WTC11 (cell line): ENCODE results near the gene SPAG5. TPM values are rescaled to one million over a fixed set of nuclear protein-coding genes. Genes with fewer than 3 reads are reported as not detected.

Source experiments
- ATAC-seq: fragments of 200-7000 bp; cut with Tn5 transposase; 2 replicates; pipeline ENCODE4 v1.10.0; 2021; ENCODE audit warnings: mild to moderate bottlenecking, moderate library complexity
- CTCF ChIA-PET: fragments of 300-600 bp; sonication (Branson Sonifier 250); formaldehyde crosslinking; loops from one replicate; lab custom pipeline; 2021; ENCODE audit warnings: antibody characterized with exemption; lab: Charles Lee
- POLR2A ChIA-PET: fragments of 350-600 bp; sonication (Branson Sonifier 250); formaldehyde crosslinking; loops from one replicate; lab custom pipeline; 2021; ENCODE audit warnings: antibody characterized with exemption; lab: Charles Lee
- DNase-seq: peaks from one replicate; pipeline ENCODE4 v3.0.0; 2021; ENCODE audit warnings: low spot score
- H3K27ac Mint-ChIP-seq: 2 replicates; pipeline ENCODE4 v1.8.0; 2021; ENCODE audit warnings: mixed read lengths
- H3K27me3 Mint-ChIP-seq: 2 replicates; pipeline ENCODE4 v1.8.0; 2021; ENCODE audit warnings: low read depth, mild to moderate bottlenecking, moderate library complexity, mixed read lengths
- H3K36me3 Mint-ChIP-seq: 2 replicates; pipeline ENCODE4 v1.8.0; 2021; ENCODE audit warnings: mixed read lengths
- H3K4me1 Mint-ChIP-seq: 2 replicates; pipeline ENCODE4 v1.8.0; 2022; ENCODE audit warnings: mixed read lengths
- H3K4me3 Mint-ChIP-seq: 2 replicates; pipeline ENCODE4 v1.8.0; 2021; ENCODE audit warnings: mild to moderate bottlenecking, moderate library complexity, mixed read lengths
- H3K9me3 Mint-ChIP-seq: 2 replicates; pipeline ENCODE4 v1.8.0; 2021; ENCODE audit warnings: mixed read lengths
- ARID4B ChIP-seq: sonication (generic); formaldehyde crosslinking; IDR thresholded peaks from 2 replicates; pipeline ENCODE4 v1.8.0; 2023; ENCODE audit warnings: missing genetic modification reagents, mild to moderate bottlenecking, borderline replicate concordance
- CREM ChIP-seq: sonication (generic); formaldehyde crosslinking; IDR thresholded peaks from 2 replicates; pipeline ENCODE4 v1.8.1; 2022; ENCODE audit warnings: mild to moderate bottlenecking, missing genetic modification reagents, moderate library complexity
- CTCF ChIP-seq: fragments of 200-600 bp; IDR thresholded peaks from 2 replicates; pipeline ENCODE4 v1.8.0; 2022; ENCODE audit warnings: antibody characterized with exemption
- E2F5 ChIP-seq: sonication (generic); formaldehyde crosslinking; IDR thresholded peaks from 2 replicates; pipeline ENCODE4 v1.8.1; 2022; ENCODE audit warnings: mild to moderate bottlenecking, moderate library complexity, missing genetic modification reagents
- ELF4 ChIP-seq: sonication (generic); formaldehyde crosslinking; IDR thresholded peaks from 2 replicates; pipeline ENCODE4 v1.8.1; 2022; ENCODE audit warnings: low read depth, mild to moderate bottlenecking, moderate library complexity, missing genetic modification reagents
- ETV6 ChIP-seq: sonication (generic); formaldehyde crosslinking; IDR thresholded peaks from 2 replicates; pipeline ENCODE4 v1.8.1; 2022; ENCODE audit warnings: mild to moderate bottlenecking, missing genetic modification reagents
- IRF2 ChIP-seq: sonication (generic); formaldehyde crosslinking; IDR thresholded peaks from 2 replicates; pipeline ENCODE4 v1.8.0; 2022; ENCODE audit warnings: low read depth, missing genetic modification reagents, borderline replicate concordance
- JUN ChIP-seq: sonication (generic); formaldehyde crosslinking; IDR thresholded peaks from 2 replicates; pipeline ENCODE4 v1.8.0; 2023; ENCODE audit warnings: mild to moderate bottlenecking, missing genetic modification reagents
- KAT7 ChIP-seq: sonication (generic); formaldehyde crosslinking; IDR thresholded peaks from 2 replicates; pipeline ENCODE4 v1.8.1; 2023; ENCODE audit warnings: missing genetic modification reagents, mild to moderate bottlenecking, borderline replicate concordance
- NFATC4 ChIP-seq: fragments of 250-450 bp; sonication (Bioruptor Pico); IDR thresholded peaks from 2 replicates; pipeline ENCODE4 v1.9.0; 2021; ENCODE audit warnings: mild to moderate bottlenecking
- OVOL2 ChIP-seq: fragments of 250-450 bp; sonication (Bioruptor Pico); IDR thresholded peaks from 2 replicates; pipeline ENCODE4 v1.9.0; 2021; ENCODE audit warnings: mild to moderate bottlenecking, borderline replicate concordance
- PREB ChIP-seq: sonication (generic); formaldehyde crosslinking; IDR thresholded peaks from 2 replicates; pipeline ENCODE4 v1.8.1; 2022; ENCODE audit warnings: mild to moderate bottlenecking, missing genetic modification reagents, moderate library complexity, borderline replicate concordance
- USF2 ChIP-seq: sonication (generic); formaldehyde crosslinking; IDR thresholded peaks from 2 replicates; pipeline ENCODE4 v1.8.1; 2023; ENCODE audit warnings: mild to moderate bottlenecking, missing genetic modification reagents, moderate library complexity
- ZNF532 ChIP-seq: fragments of 250-450 bp; sonication (Bioruptor Pico); IDR thresholded peaks from 2 replicates; pipeline ENCODE4 v1.9.0; 2021; ENCODE audit warnings: mild to moderate bottlenecking, borderline replicate concordance
- total RNA-seq: library from RNA; stranded (reverse); gene quantifications from 3 replicates; pipeline ENCODE4 v1.2.3, GENCODE V29; 2021

SPAG5 gene
- total RNA-seq, 1 experiment from 2014 or later, result 146 TPM

- TF ChIP-seq CTCF, result no peak
Observed at GRCh38 chr17:28646039-28646754, 47.4 kb upstream of the SPAG5 start (continued).

- no peak for ATAC-seq
- POLR2A ChIA-PET, result interaction anchor here (0.7 to 2.4 kb wide), 8 partner anchors 15 to 104 kb away, joined by 3 to 12 read pairs (median 4); partner anchors contain the start of genes NEK8, PROCA1, SDF2 and SUPT6H
Observed at GRCh38 chr17:28645576-28645939, 46.7 kb upstream of the SPAG5 start.

More at GRCh38 chr17:28645576-28645939, 46.7 kb upstream of the SPAG5 start:
- no peaks in the 10 kb centered on the region for H3K27me3 Mint-ChIP-seq
- peak overlapping the region; percentile 73 for H3K4me3 Mint-ChIP-seq
- DNase-seq, result no peak
- peaks cover 24% of the 10 kb centered on the region for H3K4me1 Mint-ChIP-seq
- no peaks in the 10 kb centered on the region for H3K9me3 Mint-ChIP-seq
- H3K27ac Mint-ChIP-seq, result peak overlapping the region; percentile 87
- no peak for TF ChIP-seq USF2
- no peak for TF ChIP-seq ZNF532 (CRISPR knock-in tag)
- no peak for TF ChIP-seq JUN (CRISPR knock-in tag)
- TF ChIP-seq KAT7 (CRISPR knock-in tag), result no peak
- no peak for TF ChIP-seq ELF4 (CRISPR knock-in tag)
- TF ChIP-seq ARID4B, result no peak
- no peak for TF ChIP-seq CREM (CRISPR knock-in tag)
- TF ChIP-seq ETV6 (CRISPR knock-in tag), result no peak
- TF ChIP-seq E2F5 (CRISPR knock-in tag), result no peak
- TF ChIP-seq PREB (CRISPR knock-in tag), result no peak
- TF ChIP-seq IRF2 (CRISPR knock-in tag), result no peak
- no peak for TF ChIP-seq OVOL2 (CRISPR knock-in tag)
- no peak for TF ChIP-seq NFATC4 (CRISPR knock-in tag)
- H3K36me3 Mint-ChIP-seq, result peaks cover 39% of the 10 kb centered on the region
- CTCF ChIA-PET, result interaction anchor here (0.7 to 3.0 kb wide), 17 partner anchors 13 to 472 kb away, joined by 3 to 38 read pairs (median 5); partner anchors contain the start of genes ALDOC, IFT20, PIGS and PROCA1
